ENCODE data around the gene CFHR3.
"Not testable (repeated sequence)": the region's sequence is repeated elsewhere in the genome, so short reads cannot be mapped to it uniquely, and the experiment has no call there.

- TF ChIP-seq CTCF (conservative IDR thresholded peaks at IDR 0.05 in 1 of 2, IDR thresholded peaks at IDR 0.05 in 1 of 2; ENCODE audit: low read depth in 1 of 2, low read length in 2 of 2); EZH2 (IDR thresholded peaks at IDR 0.05; ENCODE audit: low read length, missing control alignments): not testable (repeated sequence)
Measured at GRCh38 chr1:196769823-196770222, 4.8 kb upstream of the CFHR3 start.

Measured in fibroblast of lung (primary cell).